Measurements from ENCODE around the gene NPHP4. TPM values are rescaled to one million over a fixed set of nuclear protein-coding genes. Genes with fewer than 3 reads are reported as not detected.
A peak's percentile ranks its signal among the peaks of the same experiment; 100 is the strongest.

Gene NPHP4
- total RNA-seq, 1 experiment from 2014 or later = 20.0 TPM

DNA sequence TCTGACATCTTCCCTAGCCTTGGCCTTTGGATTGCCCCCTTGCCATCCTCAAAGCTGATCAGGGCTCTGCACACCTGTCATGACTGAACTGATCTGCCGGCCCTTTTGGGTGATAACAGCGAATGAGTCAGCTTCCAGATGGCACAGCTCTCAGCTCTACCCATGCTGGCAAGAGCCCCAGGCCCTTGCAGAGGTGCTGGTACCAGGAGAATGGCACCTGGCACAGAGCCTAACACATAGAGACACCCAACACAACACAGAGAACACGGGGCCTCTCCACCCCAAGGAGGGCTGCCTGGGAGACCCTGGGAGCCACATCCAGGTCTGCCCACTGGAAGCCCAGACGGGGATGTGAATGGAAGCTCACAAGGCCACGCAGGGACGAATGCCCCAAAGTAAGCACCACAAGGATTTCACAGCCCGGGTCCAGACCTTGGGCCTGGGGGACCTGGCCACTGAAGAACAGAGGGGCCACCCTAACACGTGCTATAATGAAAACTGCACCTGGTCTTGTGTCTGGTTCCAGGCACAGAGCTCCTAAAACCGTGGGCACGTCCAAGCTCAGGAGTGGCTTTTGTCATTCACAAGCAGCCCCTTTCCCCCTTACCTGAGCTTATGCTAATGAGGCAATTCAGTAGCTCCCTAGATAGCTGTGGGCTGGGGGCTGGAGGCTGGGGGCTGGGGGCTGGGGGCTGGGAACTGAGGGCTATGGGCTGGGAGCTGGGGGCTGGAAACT is 160.5 kb downstream of the NPHP4 start:
- no peaks in the 10 kb centered on the region for H3K4me1 ChIP-seq (ENCODE audit: control insufficient read depth in 1 of 2, insufficient read depth in 2 of 2, low read length in 2 of 2)
- H3K4me3 ChIP-seq (replicated peaks in 1 of 2; ENCODE audit: low read depth in 1 of 2, low read length in 2 of 2) = no peak overlapping the region
- H3K9ac ChIP-seq (ENCODE audit: low read length) = no peak overlapping the region
- no peaks in the 10 kb centered on the region for H3K79me2 ChIP-seq (ENCODE audit: insufficient read depth, low read length)
- H4K20me1 ChIP-seq (ENCODE audit: insufficient read depth) = no peaks in the 10 kb centered on the region
- H3K9me2 ChIP-seq (ENCODE audit: insufficient read depth) = no peaks in the 10 kb centered on the region
- CTCF ChIA-PET = no interaction called here
- H2AFZ ChIP-seq (ENCODE audit: low read depth, low read length, poor library complexity, severe bottlenecking) = no peak overlapping the region
- BruUV-seq (replicated peaks) = no TSS peak
- ATAC-seq (no peak), DNase-seq (ENCODE audit: low read depth, low spot score) (no peak)
- POLR2A ChIA-PET = no interaction called here
- no peaks in the 10 kb centered on the region for H3K9me3 ChIP-seq (ENCODE audit: control insufficient read depth in 1 of 2, insufficient read depth in 1 of 2, low read depth in 1 of 2, low read length in 2 of 2)
- H3K27me3 ChIP-seq (ENCODE audit: insufficient read depth, low read length) = peaks cover 5% of the 10 kb centered on the region; the same call in 1 of the 2 replicates
- TF ChIP-seq YY1 (IDR thresholded peaks at IDR 0.05; ENCODE audit: extremely low read depth, insufficient replicate concordance, low read depth, low read length) = no peak
- H3K27ac ChIP-seq (ENCODE audit: low read depth, low read length) = no peak overlapping the region
- intact Hi-C loops (cut with micrococcal nuclease) = loop anchor here (10.0 kb wide), 1 partner anchor 187 kb away; no protein-coding TSS in a partner anchor
- RAD21 ChIA-PET (ENCODE audit: low non-redundant PET in 1 of 2, low total read pairs in 2 of 2, uncharacterized antibody in 2 of 2, unreplicated experiment in 2 of 2) = no interaction called here
- no peaks in the 10 kb centered on the region for H3K36me3 ChIP-seq (ENCODE audit: control insufficient read depth in 1 of 2, insufficient read depth in 2 of 2, low read length in 2 of 2)
- no peak overlapping the region for H3K4me2 ChIP-seq (ENCODE audit: low read length)

DNA sequence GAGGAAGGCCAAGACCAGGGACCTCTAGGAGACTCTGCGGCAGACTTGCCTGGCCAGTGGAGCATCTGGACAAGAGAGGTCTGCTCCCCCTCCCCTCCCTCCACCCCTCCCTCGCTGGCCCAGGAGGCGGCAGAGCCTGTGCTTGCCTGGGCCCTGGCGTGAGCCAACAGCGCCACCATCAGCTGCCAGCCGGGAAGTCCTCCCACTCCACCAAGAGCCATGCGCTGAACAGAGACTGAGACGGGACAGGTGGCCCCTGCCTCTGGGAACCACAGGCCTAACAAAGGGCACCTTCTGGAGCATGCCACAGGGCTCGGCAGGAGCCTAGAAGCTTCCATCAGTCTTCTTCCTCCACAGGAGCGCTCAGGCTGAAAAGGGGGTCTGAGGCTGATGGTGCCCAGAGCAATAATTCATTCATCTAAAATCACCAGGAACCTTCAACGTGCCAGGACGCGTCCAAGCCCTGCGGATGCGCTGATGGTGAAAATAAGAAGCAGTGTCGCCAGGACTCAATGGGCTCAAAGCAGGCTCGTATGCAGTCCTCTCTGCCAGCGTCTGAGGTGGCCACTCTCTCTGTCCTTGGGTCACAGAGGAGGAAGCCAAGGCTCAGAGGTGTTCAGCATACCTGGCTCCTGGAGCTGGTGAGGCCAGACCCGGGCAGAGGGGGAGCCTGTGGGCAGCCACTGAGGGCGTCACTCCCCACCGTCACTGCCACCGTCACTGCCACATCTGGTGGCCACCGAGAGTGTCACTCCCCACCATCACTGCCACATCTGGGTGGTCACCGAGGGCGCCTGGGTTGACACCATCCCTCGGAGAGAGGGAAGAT is 161.2 kb downstream of the NPHP4 start:
- H3K4me2 ChIP-seq (ENCODE audit: low read length) = no peak overlapping the region
- no peaks in the 10 kb centered on the region for H4K20me1 ChIP-seq (ENCODE audit: insufficient read depth)
- no peak overlapping the region for H3K9ac ChIP-seq (ENCODE audit: low read length)
- no TSS peak for BruUV-seq (replicated peaks)
- no peaks in the 10 kb centered on the region for H3K9me3 ChIP-seq (ENCODE audit: control insufficient read depth in 1 of 2, insufficient read depth in 1 of 2, low read depth in 1 of 2, low read length in 2 of 2)
- no peak overlapping the region for H3K4me3 ChIP-seq (replicated peaks in 1 of 2; ENCODE audit: low read depth in 1 of 2, low read length in 2 of 2)
- ChIA-PET POLR2A (no interaction called here), RAD21 (ENCODE audit: low non-redundant PET in 1 of 2, low total read pairs in 2 of 2, uncharacterized antibody in 2 of 2, unreplicated experiment in 2 of 2) (no interaction called here), CTCF (no interaction called here)
- ATAC-seq (peak; percentile 83), DNase-seq (ENCODE audit: low read depth, low spot score) (no peak)
- H3K9me2 ChIP-seq (ENCODE audit: insufficient read depth) = no peaks in the 10 kb centered on the region
- TF ChIP-seq ZBTB33 (IDR thresholded peaks at IDR 0.05; ENCODE audit: extremely low read depth, insufficient replicate concordance, low read length) (no peak), MAX (IDR thresholded peaks at IDR 0.05) (no peak), CTCF (IDR thresholded peaks at IDR 0.05 in 2 of 3, conservative IDR thresholded peaks at IDR 0.05 in 1 of 3; ENCODE audit: borderline replicate concordance in 1 of 3, insufficient read depth in 1 of 3, low read depth in 2 of 3, low read length in 2 of 3) (peak; percentile 33 to 67 (median 66); a peak in 4 of 6 replicates), ELF1 (IDR thresholded peaks at IDR 0.05; ENCODE audit: borderline replicate concordance, low read depth) (no peak), RAD21 (IDR thresholded peaks at IDR 0.05; ENCODE audit: low read depth) (peak; percentile 73), SIN3A (IDR thresholded peaks at IDR 0.05; ENCODE audit: low read depth) (no peak), JUND (IDR thresholded peaks at IDR 0.05) (no peak), ZFX (IDR thresholded peaks at IDR 0.05) (no peak)
- no peak overlapping the region for H2AFZ ChIP-seq (ENCODE audit: low read depth, low read length, poor library complexity, severe bottlenecking)
- intact Hi-C loops (cut with micrococcal nuclease) = loop anchor here (10.0 kb wide), 1 partner anchor 186 kb away; no protein-coding TSS in a partner anchor
- H3K36me3 ChIP-seq (ENCODE audit: control insufficient read depth in 1 of 2, insufficient read depth in 2 of 2, low read length in 2 of 2) = no peaks in the 10 kb centered on the region
- H3K79me2 ChIP-seq (ENCODE audit: insufficient read depth, low read length) = no peaks in the 10 kb centered on the region
- no peaks in the 10 kb centered on the region for H3K27me3 ChIP-seq (ENCODE audit: insufficient read depth, low read length)
- no peak overlapping the region for H3K27ac ChIP-seq (ENCODE audit: low read depth, low read length)
- no peaks in the 10 kb centered on the region for H3K4me1 ChIP-seq (ENCODE audit: control insufficient read depth in 1 of 2, insufficient read depth in 2 of 2, low read length in 2 of 2)
